GM18873 (cell line): ENCODE results near the gene PEX19.

Experiments
- ATAC-seq: cut with Tn5 transposase; IDR thresholded peaks from one replicate; pipeline ENCODE4 v1.9.1; 2021; ENCODE audit warnings: mild to moderate bottlenecking, moderate library complexity, moderate number of reproducible peaks; ENCODE audit not compliant: unreplicated experiment, low FRiP score

PEX19 gene

GRCh38 chr1:160282807-160283206 lies 2.1 kb downstream of the PEX19 start:
- ATAC-seq: no peak

DNA sequence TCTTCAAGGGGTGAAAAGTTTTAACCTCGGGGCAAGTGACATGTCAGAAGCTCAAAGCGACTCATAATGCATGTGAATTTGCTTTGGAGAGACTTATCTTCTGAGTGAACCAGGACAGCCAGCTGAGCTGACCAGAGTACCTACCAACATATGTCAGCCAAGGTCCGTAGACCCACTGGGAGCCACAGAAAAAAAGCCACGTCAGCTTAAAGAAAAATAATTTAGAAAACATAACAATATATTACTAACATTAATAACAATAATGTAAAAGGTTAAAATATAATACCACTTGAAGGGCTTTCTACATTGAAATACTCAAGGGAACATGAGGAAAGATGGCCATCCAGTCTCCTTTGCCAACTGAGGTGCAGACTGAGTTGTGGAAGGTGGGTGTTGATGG lies 6.9 kb downstream of the PEX19 start:
- no peak for ATAC-seq

- ATAC-seq: no peak
Measured at GRCh38 chr1:160277330-160277729, 7.6 kb downstream of the PEX19 start.

GRCh38 chr1:160271025-160271424 lies 13.9 kb downstream of the PEX19 start:
- no peak for ATAC-seq

DNA sequence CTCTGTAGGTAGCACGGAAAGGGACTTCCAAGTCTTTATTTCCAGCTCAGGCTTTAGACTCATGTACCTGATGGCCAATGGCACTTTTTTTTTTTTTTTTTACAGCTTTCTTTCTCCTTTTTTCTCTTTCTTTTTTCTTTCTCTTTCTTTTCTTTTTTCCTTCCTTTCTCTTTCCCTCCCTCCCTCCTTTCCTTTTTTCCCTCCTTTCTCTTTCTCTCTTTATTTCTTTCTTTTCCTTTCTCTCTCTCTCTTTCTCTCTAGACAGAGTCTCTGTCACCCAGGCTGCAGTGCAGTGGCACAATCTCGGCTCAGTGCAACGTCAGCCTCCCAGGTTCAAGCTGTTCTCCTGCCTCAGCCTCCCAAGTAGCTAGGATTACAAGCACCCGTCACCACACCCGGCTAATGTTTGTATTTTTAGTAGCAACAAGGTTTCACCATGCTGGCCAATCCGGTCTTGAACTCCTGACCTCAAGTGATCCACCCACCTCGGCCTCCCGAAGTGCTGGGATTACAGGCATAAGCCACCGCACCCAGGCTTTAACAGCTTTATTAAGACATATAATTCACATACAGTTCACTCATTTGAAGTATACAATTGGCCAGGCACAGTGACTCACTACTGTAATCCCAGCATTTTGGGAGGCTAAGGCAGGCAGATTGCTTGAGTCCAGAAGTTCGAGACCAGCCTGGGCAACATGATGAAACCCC lies 17.5 kb downstream of the PEX19 start:
- no peak for ATAC-seq

- no peak for ATAC-seq
Measured at GRCh38 chr1:160264795-160265307, 20.1 kb downstream of the PEX19 start.

DNA sequence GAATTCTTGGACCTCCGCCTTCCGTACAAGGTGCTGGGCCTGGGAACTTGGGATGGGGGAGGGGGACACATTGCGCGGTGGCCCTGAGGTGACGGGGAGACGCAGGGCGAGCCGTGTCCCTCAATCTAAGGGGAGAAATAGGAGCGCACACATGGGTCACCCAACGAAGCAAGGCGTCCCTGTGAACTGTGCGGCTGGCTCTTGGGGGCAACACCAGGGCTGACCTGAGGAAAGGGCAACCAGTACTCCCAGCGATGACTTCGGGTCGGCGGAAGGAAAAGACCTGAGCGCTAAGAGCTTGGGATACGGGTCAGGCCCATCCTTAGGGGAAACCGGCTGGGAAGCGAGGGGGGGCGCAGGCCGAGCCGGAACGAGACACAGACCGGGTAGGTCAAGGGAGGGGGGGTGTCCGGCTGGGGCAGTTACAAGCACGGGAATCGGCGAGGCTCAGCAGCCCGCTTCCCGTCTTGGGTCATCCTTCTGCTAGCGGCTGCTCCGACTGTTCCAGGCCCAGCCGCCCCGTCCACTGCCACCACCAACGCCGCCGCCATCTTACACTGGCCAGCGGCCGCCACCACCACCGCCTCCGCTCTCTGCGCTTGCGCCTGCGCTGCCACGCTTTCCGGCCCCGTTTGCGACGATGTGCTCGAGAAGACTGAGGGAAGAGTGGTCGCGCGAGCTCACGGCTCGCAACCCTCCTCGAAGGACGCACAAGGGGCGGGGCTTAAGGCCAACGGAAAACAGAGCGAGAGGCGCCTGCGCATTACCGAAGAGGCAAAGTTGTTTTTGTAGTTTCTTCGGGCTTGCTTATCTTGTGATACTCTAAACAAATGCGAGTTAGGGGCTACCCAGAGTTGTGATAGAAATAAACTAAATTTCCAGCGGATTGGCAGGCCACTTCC lies 22.8 kb downstream of the PEX19 start, which contains the start of gene DCAF8:
Gene DCAF8, minus strand, starts transcription at position 657 of the 902 bp plus-strand sequence. CDS start 18,541 bp downstream, outside the sequence.
- peak; percentile 77 for ATAC-seq

DNA sequence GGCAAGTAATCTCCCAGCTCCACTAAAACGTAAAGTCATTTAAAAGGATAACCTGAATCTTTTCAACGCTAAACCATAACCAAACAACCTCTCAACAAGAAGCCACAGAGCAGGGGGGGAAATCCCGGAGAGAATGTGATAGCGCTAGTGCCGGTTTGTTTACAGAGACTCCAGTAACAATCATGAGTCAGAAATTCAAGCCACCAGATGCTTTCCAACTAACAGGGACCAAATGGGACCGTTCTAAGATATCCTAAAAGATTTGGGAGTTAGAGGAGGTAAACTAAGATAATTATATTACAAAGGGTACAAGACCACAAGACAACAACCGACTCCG lies 23.4 kb downstream of the PEX19 start:
- ATAC-seq: no peak

DNA sequence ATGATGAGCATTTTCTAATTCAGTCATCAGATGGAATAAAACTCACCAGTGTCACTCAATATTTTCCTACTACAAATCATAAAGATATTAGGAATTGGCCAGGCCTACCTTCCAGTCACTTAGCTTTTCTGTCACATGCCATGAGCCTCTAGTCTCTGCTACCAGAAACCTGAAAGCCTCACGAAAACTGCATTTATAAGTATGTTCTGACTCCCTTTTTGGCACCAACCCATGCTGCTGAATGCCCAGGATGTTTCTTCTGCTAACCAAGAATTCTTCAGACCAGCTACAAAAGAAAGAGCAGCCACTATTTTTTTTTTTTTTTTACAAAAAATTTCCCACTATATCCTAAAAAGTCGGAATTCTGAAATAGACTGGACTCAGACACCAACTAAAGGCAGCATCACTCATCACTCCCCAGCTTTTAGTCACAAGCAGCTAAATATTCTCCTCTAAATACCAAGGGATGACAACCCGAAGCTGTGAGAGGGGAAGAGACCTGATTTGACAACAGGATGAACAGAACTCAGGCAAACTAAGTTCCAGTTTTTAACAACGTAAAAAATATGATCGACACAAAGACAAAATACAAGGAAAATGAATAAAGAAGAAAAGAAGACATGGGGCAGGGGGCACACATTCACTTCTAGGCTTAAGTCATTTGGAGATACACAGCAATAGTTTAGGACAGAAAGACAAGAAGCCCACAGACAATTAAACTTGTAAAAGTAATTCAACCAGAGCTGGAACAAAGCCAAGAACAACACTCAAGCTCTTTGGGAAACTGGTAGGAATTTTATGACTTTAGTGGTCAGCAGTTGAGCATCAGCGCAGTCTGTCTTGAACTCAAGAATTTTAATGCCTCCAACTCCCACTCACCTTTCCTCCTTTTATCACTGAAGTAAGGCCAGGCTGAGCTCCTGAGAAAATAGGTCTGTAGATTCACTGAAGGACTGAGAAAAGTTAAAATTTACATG lies 24.2 kb downstream of the PEX19 start:
- no peak for ATAC-seq

DNA sequence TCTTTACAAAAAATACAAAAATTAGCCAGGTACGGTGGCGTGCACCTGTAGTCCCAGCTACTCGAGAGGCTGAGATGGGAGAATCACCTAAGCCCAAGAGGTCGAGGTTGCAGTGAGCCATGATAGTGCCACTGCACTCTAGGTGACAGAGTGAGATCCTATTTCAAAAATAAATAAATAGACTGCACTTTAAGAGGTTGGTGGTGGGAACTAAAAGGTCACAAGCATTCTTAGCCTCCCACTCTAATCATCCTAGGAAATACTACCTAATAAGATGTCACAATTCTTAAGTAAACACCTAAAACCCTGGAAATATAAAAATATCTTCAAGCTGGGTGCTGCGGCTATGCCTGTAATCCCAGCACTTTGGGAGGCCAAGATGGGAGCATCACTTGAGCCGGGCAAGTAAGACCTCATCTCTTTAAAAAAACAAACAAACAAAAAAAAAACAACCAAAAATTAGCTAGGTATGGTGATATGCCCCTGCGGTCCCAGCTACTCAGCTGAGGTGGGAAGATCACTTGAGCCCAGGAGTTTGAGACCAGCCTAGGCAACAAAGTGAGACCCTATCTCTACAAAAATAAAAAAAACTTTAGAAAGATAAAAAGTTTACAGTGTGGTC lies 26.6 kb downstream of the PEX19 start:
- ATAC-seq: no peak

DNA sequence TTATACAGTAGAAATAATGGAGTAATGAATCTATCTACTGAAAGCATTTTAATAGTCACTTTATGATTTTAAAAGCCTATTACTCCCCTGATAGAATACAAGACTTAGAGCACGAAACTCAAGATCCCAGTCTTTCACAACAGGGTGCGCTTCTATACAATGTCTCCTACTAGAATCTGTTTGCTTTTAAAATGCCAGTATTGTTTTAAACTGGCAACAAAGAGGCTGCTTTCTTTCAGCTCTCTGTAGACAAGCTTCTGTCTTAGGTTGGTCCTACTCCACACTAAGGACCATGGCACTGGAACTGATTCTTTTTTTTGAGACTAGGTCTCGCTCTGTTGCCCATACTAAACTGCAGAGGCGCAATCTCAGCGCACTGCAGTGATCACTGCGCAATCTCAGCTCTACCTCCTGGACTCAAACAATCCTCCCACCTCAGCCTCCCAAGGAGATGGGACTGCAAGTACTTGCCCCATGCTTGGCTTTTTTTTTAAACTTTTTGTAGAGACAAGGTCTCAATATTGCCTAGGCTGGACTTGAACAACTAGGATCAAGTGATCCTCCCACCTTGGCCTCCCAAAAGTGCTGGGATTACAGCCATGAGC lies 27.4 kb downstream of the PEX19 start:
- ATAC-seq: no peak

DNA sequence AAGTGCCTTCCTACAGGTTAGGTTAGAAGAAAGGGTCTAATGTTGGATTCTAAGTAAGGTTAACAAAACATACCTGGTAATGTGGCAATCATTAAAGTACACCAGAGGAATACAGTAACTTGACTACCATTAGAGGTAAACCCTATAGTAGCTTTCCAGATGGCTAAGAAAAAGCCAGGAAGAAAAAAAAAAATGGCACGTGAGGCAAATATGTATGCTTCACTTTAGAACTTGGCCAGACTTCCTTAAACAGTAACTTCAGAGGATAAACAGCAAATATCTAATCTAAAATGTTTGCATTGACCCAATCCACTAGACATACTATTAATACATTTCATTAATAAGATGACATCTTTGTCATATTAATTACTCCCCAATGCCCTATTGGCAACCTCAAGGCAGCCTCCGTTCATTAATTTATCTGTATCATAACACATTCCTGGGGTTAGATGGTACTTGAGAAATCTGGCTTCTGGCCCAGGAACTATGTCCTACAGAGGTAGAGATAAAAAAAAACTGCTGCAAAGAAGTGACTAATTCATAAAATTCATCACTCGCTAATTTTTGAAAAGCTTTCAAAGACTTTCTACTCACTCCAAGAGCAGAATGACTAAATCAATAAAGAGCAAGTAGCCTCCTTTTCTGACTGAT lies 28.4 kb downstream of the PEX19 start:
- ATAC-seq: no peak

DNA sequence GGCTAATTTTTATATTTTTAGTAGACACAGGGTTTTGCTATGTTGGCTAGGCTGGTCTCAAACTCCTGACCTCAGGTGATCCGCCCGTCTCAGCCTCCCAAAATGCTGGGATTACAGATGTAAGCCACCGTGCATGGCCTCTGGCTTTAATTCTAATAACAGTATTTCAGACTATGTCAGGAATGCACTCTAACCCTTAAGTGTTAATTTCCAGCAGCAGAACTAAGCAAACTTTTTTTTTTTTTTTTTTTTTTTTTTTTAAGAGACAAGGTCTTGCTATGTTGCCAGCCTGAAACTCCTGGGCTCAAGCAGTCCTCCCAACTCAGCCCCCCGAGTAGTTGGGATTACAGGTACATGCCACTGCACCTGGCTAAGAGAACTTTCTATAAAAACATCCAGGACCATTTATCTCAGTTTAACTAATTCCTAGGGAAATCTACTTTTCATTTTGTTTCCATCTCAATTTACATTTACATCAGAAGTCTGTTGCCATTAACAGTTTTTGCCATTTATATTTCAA lies 29.1 kb downstream of the PEX19 start:
- no peak for ATAC-seq

GRCh38 chr1:160251687-160252526 lies 33.0 kb downstream of the PEX19 start:
- ATAC-seq: no peak

- ATAC-seq: no peak
Measured at GRCh38 chr1:160251011-160251410, 33.9 kb downstream of the PEX19 start.

DNA sequence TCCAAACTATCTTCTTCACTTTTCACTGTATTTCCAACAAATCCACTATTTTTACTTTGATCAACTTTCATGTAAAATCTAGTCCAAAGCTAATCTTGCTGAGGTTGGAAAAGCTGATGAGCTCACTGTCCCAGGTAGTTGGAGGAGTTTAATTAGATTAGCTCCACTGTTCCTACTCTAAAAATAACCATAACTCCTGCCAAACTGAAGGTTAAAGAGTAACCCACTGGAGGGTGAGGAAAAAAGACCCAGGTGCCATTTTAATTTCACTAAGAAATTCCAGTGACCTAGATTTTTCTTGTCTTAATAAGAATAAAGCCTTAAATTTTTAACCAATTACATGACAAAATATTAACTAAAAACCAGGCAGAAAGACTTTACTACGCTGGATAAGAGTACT lies 37.9 kb downstream of the PEX19 start:
- no peak for ATAC-seq

- ATAC-seq: no peak
Measured at GRCh38 chr1:160245434-160245833, 39.5 kb downstream of the PEX19 start.

DNA sequence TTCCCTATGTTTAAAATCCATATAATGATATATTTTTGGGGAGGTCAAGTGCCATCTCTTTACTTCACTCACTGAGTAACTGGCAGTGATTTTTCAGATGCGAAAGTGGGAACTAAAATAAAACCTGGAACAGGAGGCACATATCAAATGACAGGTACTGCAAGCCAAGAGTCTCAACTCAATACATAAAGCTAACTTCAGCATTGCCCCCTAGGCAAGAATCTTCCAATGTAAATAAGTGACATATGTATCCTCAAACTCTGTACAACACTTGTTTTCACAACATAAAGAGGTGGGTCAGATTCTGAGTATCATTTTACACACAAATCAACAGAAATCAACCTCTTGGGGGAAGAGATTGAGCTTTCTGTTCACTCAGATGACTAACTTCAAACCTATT lies 40.7 kb downstream of the PEX19 start:
- no peak for ATAC-seq
